BE2C (cell line): ENCODE data around the gene SOX13.
"Not testable (repeated sequence)": the region's sequence is repeated elsewhere in the genome, so short reads cannot be mapped to it uniquely, and the experiment has no call there.

Experiments
- DNase-seq: peaks from one replicate; pipeline ENCODE4 v3.0.0-alpha.2; 2020
- H3K27me3 ChIP-seq: fragments of 250-450 bp; sonication (Bioruptor Pico); 2 replicates; pipeline ENCODE4 v1.5.1; 2020; ENCODE audit warnings: mild to moderate bottlenecking
- H3K36me3 ChIP-seq: fragments of 250-450 bp; sonication (Bioruptor Pico); 2 replicates; pipeline ENCODE4 v1.5.1; 2020; ENCODE audit warnings: mild to moderate bottlenecking
- H3K4me1 ChIP-seq: fragments of 250-450 bp; sonication (Bioruptor Pico); 2 replicates; pipeline ENCODE4 v1.5.1; 2020
- H3K4me3 ChIP-seq: 2 replicates; pipeline ENCODE4 v1.5.1; 2011; ENCODE audit warnings: low read depth, low read length
- H3K9me3 ChIP-seq: fragments of 250-450 bp; sonication (Bioruptor Pico); 2 replicates; pipeline ENCODE4 v1.5.1; 2020
- CTCF ChIP-seq: IDR thresholded peaks from 2 replicates; pipeline ENCODE4 v1.5.1; 2012; ENCODE audit warnings: mild to moderate bottlenecking, low read depth, low read length

Gene SOX13

GRCh38 chr1:204087181-204087892 lies 14.4 kb downstream of the SOX13 start:
- no peaks in the 10 kb centered on the region for H3K36me3 ChIP-seq
- H3K9me3 ChIP-seq: no peaks in the 10 kb centered on the region
- no peak for DNase-seq
- no peak for TF ChIP-seq CTCF
- no peak overlapping the region for H3K4me3 ChIP-seq
- H3K4me1 ChIP-seq: no peaks in the 10 kb centered on the region
- no peaks in the 10 kb centered on the region for H3K27me3 ChIP-seq

- no peak for DNase-seq
- Histone ChIP-seq H3K36me3 (no peaks in the 10 kb centered on the region), H3K9me3 (no peaks in the 10 kb centered on the region), H3K4me3 (no peak overlapping the region), H3K27me3 (no peaks in the 10 kb centered on the region), H3K4me1 (no peaks in the 10 kb centered on the region)
- TF ChIP-seq CTCF: no peak
Measured at GRCh38 chr1:204087893-204088528, 15.1 kb downstream of the SOX13 start.

DNA sequence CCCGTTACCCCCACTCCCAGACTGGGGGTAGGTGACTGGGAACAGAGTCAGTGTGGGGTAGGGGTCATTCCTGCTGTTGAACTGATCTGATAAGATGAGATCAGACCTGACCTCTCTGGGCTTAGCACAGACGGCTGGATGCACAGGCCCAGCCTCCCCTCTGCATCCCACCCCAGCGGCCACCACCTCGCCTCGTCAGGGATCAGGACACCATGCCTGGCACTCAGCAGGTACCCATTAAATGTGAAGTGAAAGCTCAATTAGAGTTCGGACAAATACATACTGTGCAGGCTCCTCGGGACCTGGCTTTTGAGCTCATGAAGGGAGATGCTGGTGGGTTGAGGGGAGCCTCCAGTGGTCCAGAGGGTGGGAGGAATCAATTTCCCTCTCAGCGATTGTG lies 15.7 kb downstream of the SOX13 start:
- Histone ChIP-seq H3K4me3 (no peak overlapping the region), H3K36me3 (no peaks in the 10 kb centered on the region), H3K9me3 (no peaks in the 10 kb centered on the region), H3K27me3 (no peaks in the 10 kb centered on the region), H3K4me1 (no peaks in the 10 kb centered on the region)
- TF ChIP-seq CTCF: no peak
- DNase-seq: no peak

- no peaks in the 10 kb centered on the region for H3K36me3 ChIP-seq
- H3K4me1 ChIP-seq: no peaks in the 10 kb centered on the region
- H3K9me3 ChIP-seq: no peaks in the 10 kb centered on the region
- no peaks in the 10 kb centered on the region for H3K27me3 ChIP-seq
- no peak for DNase-seq
- H3K4me3 ChIP-seq: no peak overlapping the region
- TF ChIP-seq CTCF: no peak
Measured at GRCh38 chr1:204089044-204089751, 16.3 kb downstream of the SOX13 start.

DNA sequence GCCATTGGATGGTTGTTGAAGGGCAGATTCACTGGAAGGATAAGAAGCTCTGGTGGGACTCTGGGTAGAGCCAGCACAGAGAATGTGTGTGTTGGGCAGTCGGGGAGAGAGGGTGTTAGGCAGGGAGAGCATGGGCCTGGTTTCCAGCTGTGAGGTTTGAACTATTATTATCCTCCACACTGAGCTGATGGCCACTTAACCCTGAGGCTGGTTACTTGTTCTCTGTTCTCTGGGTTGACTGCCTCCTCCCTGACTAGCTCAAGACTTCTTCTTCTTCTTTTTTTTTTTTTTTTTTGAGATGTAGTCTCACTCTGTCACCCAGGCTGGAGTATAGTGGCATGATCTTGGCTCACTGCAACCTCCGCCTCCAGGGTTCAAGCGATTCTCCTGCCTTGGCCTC lies 17.2 kb downstream of the SOX13 start:
- DNase-seq, H3K36me3 ChIP-seq, H3K9me3 ChIP-seq, H3K4me3 ChIP-seq, H3K4me1 ChIP-seq, H3K27me3 ChIP-seq: not testable (repeated sequence)

DNA sequence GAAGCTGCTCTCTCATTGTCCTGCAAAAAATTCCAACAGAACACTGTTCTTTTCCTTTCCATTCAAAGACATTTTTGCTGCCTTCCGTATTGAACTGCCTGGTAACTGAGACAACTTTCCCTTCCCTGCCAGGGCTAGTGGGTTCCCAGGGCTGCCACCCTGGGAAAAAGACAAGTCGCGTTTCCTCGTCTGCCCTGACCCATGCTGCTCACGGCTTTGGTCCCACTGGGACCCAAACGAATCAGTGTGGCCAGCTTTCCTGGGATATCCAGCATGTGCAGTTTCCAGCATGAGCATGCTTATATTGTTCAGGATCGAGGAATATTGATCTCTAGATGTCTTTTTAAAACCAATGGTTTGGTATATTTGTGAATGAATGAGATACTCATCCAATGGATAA lies 18.2 kb downstream of the SOX13 start:
- Histone ChIP-seq H3K27me3 (no peaks in the 10 kb centered on the region), H3K36me3 (no peaks in the 10 kb centered on the region), H3K4me1 (no peaks in the 10 kb centered on the region), H3K9me3 (no peaks in the 10 kb centered on the region), H3K4me3 (no peak overlapping the region)
- TF ChIP-seq CTCF: no peak
- DNase-seq: no peak
